NK-92 treated with Interleukin-12 subunit alpha and Interleukin-12 subunit beta, amount 100 ng/mL, for 24 hours (cell line): ENCODE data around the gene TMC5.
"Not testable (repeated sequence)": the region's sequence is repeated elsewhere in the genome, so short reads cannot be mapped to it uniquely, and the experiment has no call there.

Experiments used
- DNase-seq: peaks from one replicate; lab custom pipeline; 2025; lab: John Stamatoyannopoulos, UW

TMC5 gene

GRCh38 chr16:19417640-19418039 is at the start of gene TMC5:
Gene TMC5, plus strand, starts transcription at chr16:19417883. Its CDS starts 22,156 bp downstream, at chr16:19440039.
- DNase-seq = no peak

GRCh38 chr16:19372541-19372940 is 45.1 kb upstream of the TMC5 start:
- DNase-seq = not testable (repeated sequence)

- DNase-seq = no peak
Measured at GRCh38 chr16:19374402-19374801, 43.3 kb upstream of the TMC5 start.

- DNase-seq = no peak
Measured at GRCh38 chr16:19375561-19376158, 42.0 kb upstream of the TMC5 start.

- DNase-seq = no peak
Measured at GRCh38 chr16:19377864-19378263, 39.8 kb upstream of the TMC5 start.

GRCh38 chr16:19378511-19378910 is 39.2 kb upstream of the TMC5 start:
- no peak for DNase-seq

GRCh38 chr16:19379838-19380237 is 37.8 kb upstream of the TMC5 start:
- no peak for DNase-seq

GRCh38 chr16:19380328-19380727 is 37.4 kb upstream of the TMC5 start:
- DNase-seq = no peak

- DNase-seq = no peak
Measured at GRCh38 chr16:19382084-19382801, 35.4 kb upstream of the TMC5 start.

GRCh38 chr16:19382887-19383816 is 34.5 kb upstream of the TMC5 start:
- no peak for DNase-seq

- DNase-seq = no peak
Measured at GRCh38 chr16:19384656-19385055, 33.0 kb upstream of the TMC5 start.

- DNase-seq = no peak
Measured at GRCh38 chr16:19386525-19386924, 31.2 kb upstream of the TMC5 start.

- peak; percentile 29 for DNase-seq
Measured at GRCh38 chr16:19389246-19389645, 28.4 kb upstream of the TMC5 start.

- DNase-seq = not testable (repeated sequence)
Measured at GRCh38 chr16:19391185-19391776, 26.4 kb upstream of the TMC5 start.

GRCh38 chr16:19392352-19392751 is 25.3 kb upstream of the TMC5 start:
- DNase-seq = no peak

- no peak for DNase-seq
Measured at GRCh38 chr16:19393226-19394111, 24.2 kb upstream of the TMC5 start.

- not testable (repeated sequence) for DNase-seq
Measured at GRCh38 chr16:19395646-19396267, 21.9 kb upstream of the TMC5 start.

- DNase-seq = no peak
Measured at GRCh38 chr16:19396555-19397011, 21.1 kb upstream of the TMC5 start.

- DNase-seq = not testable (repeated sequence)
Measured at GRCh38 chr16:19397373-19397772, 20.3 kb upstream of the TMC5 start.

- no peak for DNase-seq
Measured at GRCh38 chr16:19400711-19401110, 17.0 kb upstream of the TMC5 start.
